Natural killer cell (primary cell): ENCODE data around the gene ATP12A. TPM values are rescaled to one million over a fixed set of nuclear protein-coding genes. Genes with fewer than 3 reads are reported as not detected.

Source experiments
- ATAC-seq, 3 donors: fragments of 150-1000 bp in 2 of 3; fragments of 200-7000 bp in 1 of 3; cut with Tn5 transposase; 1 replicate in 1 of 3; 2 replicates in 2 of 3; pipeline ENCODE4 v1.10.0; 2021; ENCODE audit warnings: mild to moderate bottlenecking in 2 of 3, moderate library complexity in 2 of 3
- DNase-seq, 2 donors: peaks; one replicate each; pipeline versions ENCODE4 v3.0.0 to v3.0.0-alpha.2; 2013 to 2021; ENCODE audit warnings: mixed read lengths in 1 of 2
- H3K27ac ChIP-seq: one replicate; pipeline ENCODE4 v1.5.1; 2013; ENCODE audit warnings: mild to moderate bottlenecking, low read length
- H3K27me3 ChIP-seq: one replicate; pipeline ENCODE4 v1.6.1; 2013; ENCODE audit warnings: low read length; ENCODE audit not compliant: control insufficient read depth, insufficient read depth
- H3K36me3 ChIP-seq: one replicate; pipeline ENCODE4 v1.6.1; 2013; ENCODE audit warnings: low read length; ENCODE audit not compliant: control insufficient read depth, insufficient read depth
- H3K4me1 ChIP-seq: one replicate; pipeline ENCODE4 v1.6.1; 2013; ENCODE audit warnings: low read length; ENCODE audit not compliant: control insufficient read depth, insufficient read depth
- H3K4me3 ChIP-seq: one replicate; pipeline ENCODE4 v1.5.1; 2013; ENCODE audit warnings: low read length
- H3K9me3 ChIP-seq: one replicate; pipeline ENCODE4 v1.6.1; 2013; ENCODE audit warnings: low read length; ENCODE audit not compliant: control insufficient read depth, insufficient read depth
- H3K27ac Mint-ChIP-seq, 2 donors: one replicate each; pipeline ENCODE4 v1.8.0; 2022; ENCODE audit warnings: mild to moderate bottlenecking in 2 of 2, mixed read lengths in 2 of 2, moderate library complexity in 1 of 2
- H3K27me3 Mint-ChIP-seq, 2 donors: one replicate each; pipeline ENCODE4 v1.8.0; 2022; ENCODE audit warnings: low read depth in 2 of 2, mixed read lengths in 2 of 2
- H3K36me3 Mint-ChIP-seq: one replicate; pipeline ENCODE4 v1.8.0; 2022; ENCODE audit warnings: mixed read lengths
- H3K4me1 Mint-ChIP-seq, 2 donors: one replicate each; pipeline ENCODE4 v1.8.0; 2022; ENCODE audit warnings: mixed read lengths in 2 of 2
- H3K4me3 Mint-ChIP-seq: one replicate; pipeline ENCODE4 v1.8.0; 2022; ENCODE audit warnings: mild to moderate bottlenecking, moderate library complexity, mixed read lengths
- H3K9me3 Mint-ChIP-seq, 2 donors: one replicate each; pipeline ENCODE4 v1.8.0; 2022; ENCODE audit warnings: mixed read lengths in 2 of 2
- WGBS: methylation state at CpG from one replicate; pipeline ENCODE4 v1.1.7; 2013; ENCODE audit warnings: missing lambda C conversion rate; ENCODE audit not compliant: insufficient coverage; 5-methylcytosine and 5-hydroxymethylcytosine counted together
- intact Hi-C: fragments of 100-400 bp; cut with micrococcal nuclease; formaldehyde crosslinking; loops from one replicate; pipeline ENCODE4 v1.14.2; 2022
- total RNA-seq, 4 donors: library from RNA; stranded (reverse); fragments of 120-200 nt in 1 of 4; gene quantifications; one replicate each; pipeline versions ENCODE4 v1.2.3 to v1.2.4, GENCODE V29; 2013 to 2022
- TF ChIP-seq, protein P1 (sequence below): fragments of 200-600 bp; IDR thresholded peaks from one replicate; pipeline ENCODE4 v1.8.0; 2022; ENCODE audit warnings: antibody characterized with exemption

Gene ATP12A
- total RNA-seq, 3 donors from 2014 or later (not counting 1 experiment from before 2014, with no cell fraction given): not detected

DNA sequence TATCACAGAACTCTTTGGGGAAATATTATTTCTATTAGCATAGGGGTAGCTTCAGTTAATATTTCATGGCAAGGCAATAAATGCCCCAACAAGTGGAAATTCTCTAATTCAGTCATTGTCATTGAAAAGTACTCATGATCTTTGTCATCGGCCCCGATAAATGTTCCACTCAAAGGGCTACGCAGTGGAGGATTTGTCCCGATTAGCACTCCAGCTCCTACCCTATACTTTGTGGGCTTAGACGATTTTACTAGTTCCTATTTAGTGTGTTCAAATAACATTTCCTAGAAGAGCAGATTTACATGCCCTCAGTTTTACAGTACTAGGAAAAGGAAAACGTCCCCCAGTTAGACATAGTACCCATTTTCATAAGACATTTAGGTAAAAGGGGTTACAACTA lies 38.0 kb upstream of the ATP12A start:
- Mint-ChIP-seq H3K36me3 (no peaks in the 10 kb centered on the region), H3K27me3 (no peaks in the 10 kb centered on the region)
- WGBS: 91% methylated on average over 5 of the region's 6 CpGs

DNA sequence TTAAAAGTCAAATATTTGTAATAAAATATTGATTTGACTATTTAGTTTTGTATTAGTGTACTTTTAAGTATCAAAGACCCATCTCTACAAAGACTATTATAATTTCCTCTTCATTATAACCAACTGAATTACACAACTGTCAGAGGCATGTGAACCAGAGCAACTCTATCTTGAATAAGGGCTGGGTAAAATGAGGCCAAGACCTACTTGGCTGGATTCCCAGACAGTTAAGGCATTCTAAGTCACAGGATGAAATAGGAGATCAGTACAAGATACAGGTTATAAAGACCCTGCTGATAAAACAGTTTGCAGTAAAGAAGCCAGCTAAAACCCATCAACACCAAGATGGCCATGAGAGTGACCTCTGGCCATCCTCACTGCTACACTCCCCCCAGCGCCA lies 36.2 kb upstream of the ATP12A start:
- no peak overlapping the region for H3K27ac Mint-ChIP-seq
- no peak for DNase-seq
- H3K36me3 Mint-ChIP-seq: no peaks in the 10 kb centered on the region
- ATAC-seq: no peak
- intact Hi-C loops: no loop called here
- no peaks in the 10 kb centered on the region for H3K9me3 ChIP-seq
- H3K36me3 ChIP-seq: no peaks in the 10 kb centered on the region
- H3K4me1 ChIP-seq: no peaks in the 10 kb centered on the region
- H3K27me3 Mint-ChIP-seq: no peaks in the 10 kb centered on the region
- H3K9me3 Mint-ChIP-seq: no peaks in the 10 kb centered on the region
- H3K27me3 ChIP-seq: no peaks in the 10 kb centered on the region
- WGBS: 100% methylated on average over 1 of the region's 1 CpG
- no peak overlapping the region for H3K4me3 Mint-ChIP-seq
- no peaks in the 10 kb centered on the region for H3K4me1 Mint-ChIP-seq
- no peak overlapping the region for H3K4me3 ChIP-seq
- H3K27ac ChIP-seq: no peak overlapping the region
- TF ChIP-seq, protein P1, sequence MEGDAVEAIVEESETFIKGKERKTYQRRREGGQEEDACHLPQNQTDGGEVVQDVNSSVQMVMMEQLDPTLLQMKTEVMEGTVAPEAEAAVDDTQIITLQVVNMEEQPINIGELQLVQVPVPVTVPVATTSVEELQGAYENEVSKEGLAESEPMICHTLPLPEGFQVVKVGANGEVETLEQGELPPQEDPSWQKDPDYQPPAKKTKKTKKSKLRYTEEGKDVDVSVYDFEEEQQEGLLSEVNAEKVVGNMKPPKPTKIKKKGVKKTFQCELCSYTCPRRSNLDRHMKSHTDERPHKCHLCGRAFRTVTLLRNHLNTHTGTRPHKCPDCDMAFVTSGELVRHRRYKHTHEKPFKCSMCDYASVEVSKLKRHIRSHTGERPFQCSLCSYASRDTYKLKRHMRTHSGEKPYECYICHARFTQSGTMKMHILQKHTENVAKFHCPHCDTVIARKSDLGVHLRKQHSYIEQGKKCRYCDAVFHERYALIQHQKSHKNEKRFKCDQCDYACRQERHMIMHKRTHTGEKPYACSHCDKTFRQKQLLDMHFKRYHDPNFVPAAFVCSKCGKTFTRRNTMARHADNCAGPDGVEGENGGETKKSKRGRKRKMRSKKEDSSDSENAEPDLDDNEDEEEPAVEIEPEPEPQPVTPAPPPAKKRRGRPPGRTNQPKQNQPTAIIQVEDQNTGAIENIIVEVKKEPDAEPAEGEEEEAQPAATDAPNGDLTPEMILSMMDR: no peak

More for the DNA sequence above, 38.0 kb upstream of the ATP12A start:
- no peak overlapping the region for H3K27ac Mint-ChIP-seq
- no peak for DNase-seq
- H3K4me1 Mint-ChIP-seq: no peaks in the 10 kb centered on the region
- Histone ChIP-seq H3K27ac (no peak overlapping the region), H3K4me3 (no peak overlapping the region), H3K27me3 (no peaks in the 10 kb centered on the region), H3K4me1 (no peaks in the 10 kb centered on the region), H3K36me3 (no peaks in the 10 kb centered on the region), H3K9me3 (no peaks in the 10 kb centered on the region)
- ATAC-seq: no peak
- TF ChIP-seq, protein P1: no peak
- intact Hi-C loops: no loop called here
- H3K4me3 Mint-ChIP-seq: no peak overlapping the region
- no peaks in the 10 kb centered on the region for H3K9me3 Mint-ChIP-seq

DNA sequence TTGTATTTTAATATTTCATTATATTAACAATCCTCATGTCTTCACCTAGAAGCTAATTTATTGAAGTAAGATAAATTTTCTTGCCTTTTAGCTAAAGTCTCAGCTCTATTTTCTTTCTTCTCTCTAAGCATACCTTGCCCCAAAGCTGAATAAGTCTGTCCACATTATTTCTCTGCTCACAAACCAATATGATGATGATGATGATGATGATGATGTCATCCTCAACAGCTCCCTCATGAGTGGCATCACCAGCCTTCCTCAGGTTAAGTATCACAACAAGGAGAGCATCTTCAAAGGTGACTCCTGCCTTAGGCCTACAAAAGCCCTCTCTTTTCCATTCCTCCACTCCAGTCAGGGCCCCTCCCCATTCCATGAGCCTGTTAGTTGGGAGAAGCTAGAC lies 31.9 kb upstream of the ATP12A start:
- H3K27ac ChIP-seq: no peak overlapping the region
- DNase-seq: no peak
- Mint-ChIP-seq H3K4me3 (no peak overlapping the region), H3K36me3 (no peaks in the 10 kb centered on the region), H3K27ac (no peak overlapping the region), H3K4me1 (no peaks in the 10 kb centered on the region), H3K27me3 (peaks cover 0 to 12% of the 10 kb centered on the region in 2 donors), H3K9me3 (no peaks in the 10 kb centered on the region)
- H3K27me3 ChIP-seq: no peaks in the 10 kb centered on the region
- TF ChIP-seq, protein P1: no peak
- H3K4me3 ChIP-seq: no peak overlapping the region
- ATAC-seq: no peak
- H3K9me3 ChIP-seq: no peaks in the 10 kb centered on the region
- H3K4me1 ChIP-seq: no peaks in the 10 kb centered on the region
- H3K36me3 ChIP-seq: no peaks in the 10 kb centered on the region
- intact Hi-C loops: no loop called here

DNA sequence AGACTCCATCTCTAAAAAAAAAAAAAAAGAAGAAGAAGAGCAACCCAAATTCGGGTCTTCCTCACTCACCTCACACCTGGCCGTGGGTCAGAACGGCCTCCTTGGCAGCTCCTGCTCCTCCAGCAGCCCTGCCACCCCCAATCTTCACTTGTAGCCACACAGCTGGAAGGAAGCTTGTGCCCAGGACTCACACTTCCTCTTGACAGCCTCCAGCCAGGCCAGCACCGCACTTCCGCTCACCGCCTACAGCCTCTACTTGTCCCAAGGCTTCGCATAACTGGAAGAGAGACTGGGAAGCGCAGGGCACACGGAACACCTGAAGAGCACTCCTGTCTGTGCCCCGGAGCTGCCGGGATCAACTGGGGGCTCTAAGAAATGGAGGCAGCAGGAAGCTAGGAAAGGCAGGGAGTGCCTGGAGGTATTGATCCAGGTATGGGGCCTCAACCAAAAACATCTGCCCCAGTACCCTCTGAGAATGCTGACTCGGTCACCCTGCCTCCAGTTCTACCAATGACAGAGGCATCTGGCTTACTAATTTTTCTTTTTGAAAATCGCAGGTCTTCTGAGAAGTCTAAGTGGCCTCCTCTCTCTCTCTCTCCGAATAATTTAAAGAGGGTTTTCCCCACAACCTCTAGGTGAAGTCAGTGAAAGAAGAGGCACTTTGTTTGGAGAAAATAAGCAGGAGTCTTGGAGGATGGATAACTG lies 31.1 kb upstream of the ATP12A start:
- Mint-ChIP-seq H3K36me3 (no peaks in the 10 kb centered on the region), H3K9me3 (no peaks in the 10 kb centered on the region), H3K4me1 (no peaks in the 10 kb centered on the region), H3K4me3 (no peak overlapping the region), H3K27me3 (peaks cover 0 to 13% of the 10 kb centered on the region in 2 donors), H3K27ac (no peak overlapping the region)
- TF ChIP-seq, protein P1: no peak
- intact Hi-C loops: no loop called here
- Histone ChIP-seq H3K4me1 (no peaks in the 10 kb centered on the region), H3K27ac (no peak overlapping the region), H3K27me3 (no peaks in the 10 kb centered on the region), H3K36me3 (no peaks in the 10 kb centered on the region), H3K4me3 (no peak overlapping the region), H3K9me3 (no peaks in the 10 kb centered on the region)
- WGBS: 87% methylated on average over 13 of the region's 14 CpGs
- ATAC-seq: no peak
- DNase-seq: no peak
